Smooth muscle cell (in vitro differentiated cells): ENCODE measurements around the gene BOD1L1. TPM values are rescaled to one million over a fixed set of nuclear protein-coding genes. Genes with fewer than 3 reads are reported as not detected.

Experiments
- DNase-seq: peaks from one replicate; lab custom pipeline; 2025; ENCODE audit not compliant: unreplicated experiment; lab: John Stamatoyannopoulos, UW
- H2AFZ ChIP-seq: fragments of 200-600 bp; sonication (generic); 2 replicates; pipeline ENCODE4 v1.6.0; 2016; ENCODE audit warnings: antibody characterized with exemption, low read depth, mild to moderate bottlenecking
- H3F3A ChIP-seq: fragments of 200-600 bp; sonication (generic); 2 replicates; pipeline ENCODE4 v1.6.0; 2017; ENCODE audit warnings: antibody characterized with exemption, low read depth
- H3K27ac ChIP-seq: fragments of 200-600 bp; sonication (generic); 2 replicates; pipeline ENCODE4 v1.5.1; 2016; ENCODE audit warnings: low read depth, mild to moderate bottlenecking
- H3K27me3 ChIP-seq: fragments of 200-600 bp; sonication (generic); 2 replicates; pipeline ENCODE4 v1.6.1; 2016; ENCODE audit warnings: low read depth, mild to moderate bottlenecking
- H3K36me3 ChIP-seq: fragments of 200-600 bp; sonication (generic); 2 replicates; pipeline ENCODE4 v1.5.1; 2016; ENCODE audit warnings: low read depth
- H3K4me1 ChIP-seq: fragments of 200-600 bp; sonication (generic); 2 replicates; pipeline ENCODE4 v1.5.1; 2016; ENCODE audit warnings: low read depth
- H3K4me2 ChIP-seq: fragments of 200-600 bp; sonication (generic); 2 replicates; pipeline ENCODE4 v1.6.0; 2016; ENCODE audit warnings: mild to moderate bottlenecking
- H3K4me3 ChIP-seq: fragments of 200-600 bp; sonication (generic); 2 replicates; pipeline ENCODE4 v1.5.1; 2016; ENCODE audit warnings: mild to moderate bottlenecking
- H3K79me2 ChIP-seq: fragments of 200-600 bp; sonication (generic); 2 replicates; pipeline ENCODE4 v1.6.0; 2016; ENCODE audit warnings: low read depth, mild to moderate bottlenecking
- H3K9ac ChIP-seq: fragments of 200-600 bp; sonication (generic); 2 replicates; pipeline ENCODE4 v1.6.0; 2016; ENCODE audit warnings: low read depth
- H3K9me3 ChIP-seq: fragments of 200-600 bp; sonication (generic); replicated peaks from 2 replicates; pipeline ENCODE4 v1.5.1; 2016; ENCODE audit warnings: low read depth
- H4K20me1 ChIP-seq: fragments of 200-600 bp; sonication (generic); 2 replicates; pipeline ENCODE4 v1.6.0; 2016; ENCODE audit warnings: low read depth
- CTCF ChIP-seq: fragments of 200-600 bp; sonication (generic); IDR thresholded peaks from 2 replicates; pipeline ENCODE4 v1.5.1; 2017; ENCODE audit warnings: borderline replicate concordance, mild to moderate bottlenecking, antibody characterized with exemption; ENCODE audit not compliant: insufficient read depth, poor library complexity, severe bottlenecking
- WGBS: methylation state at CpG from one replicate; pipeline ENCODE4 v1.1.7; 2016; ENCODE audit warnings: low lambda C conversion rate; 5-methylcytosine and 5-hydroxymethylcytosine counted together
- polyA plus RNA-seq: library from polyadenylated mRNA; unstranded; fragments of >200 nt; fragmentation: Nextera tagmentation; extraction: Ambion mirVana; gene quantifications from 2 replicates; pipeline ENCODE4 v1.2.1, GENCODE V29; 2016
- total RNA-seq: library from RNA; depleted of rRNA; stranded (reverse); fragments of >200 nt; gene quantifications from 2 replicates; pipeline ENCODE4 v1.2.3, GENCODE V29; 2014

The BOD1L1 gene
- total and polyA plus RNA-seq, 2 experiments from 2014 or later: 9.8 to 30.9 TPM

GRCh38 chr4:13605330-13605729 is 22.2 kb downstream of the BOD1L1 start:
- no peak for DNase-seq
- Histone ChIP-seq H3K79me2 (no peaks in the 10 kb centered on the region), H3K4me3 (no peak overlapping the region), H3K4me2 (no peak overlapping the region), H3K9ac (no peak overlapping the region), H3K36me3 (peaks cover 65% of the 10 kb centered on the region), H3K27me3 (no peaks in the 10 kb centered on the region), H3K27ac (no peak overlapping the region), H3K9me3 (no peaks in the 10 kb centered on the region), H3F3A (no peaks in the 10 kb centered on the region), H4K20me1 (no peaks in the 10 kb centered on the region), H3K4me1 (no peaks in the 10 kb centered on the region), H2AFZ (no peak overlapping the region)
- 64% methylated on average over 1 of the region's 1 CpG for WGBS
- TF ChIP-seq CTCF: no peak

- H3K9ac ChIP-seq: no peak overlapping the region
- H3F3A ChIP-seq: no peaks in the 10 kb centered on the region
- peaks cover 38% of the 10 kb centered on the region for H3K36me3 ChIP-seq
- no peaks in the 10 kb centered on the region for H3K27me3 ChIP-seq
- H3K4me1 ChIP-seq: no peaks in the 10 kb centered on the region
- H3K79me2 ChIP-seq: no peaks in the 10 kb centered on the region
- H2AFZ ChIP-seq: no peak overlapping the region
- no peak for DNase-seq
- H4K20me1 ChIP-seq: no peaks in the 10 kb centered on the region
- TF ChIP-seq CTCF: no peak
- no peaks in the 10 kb centered on the region for H3K9me3 ChIP-seq
- 100% methylated on average over 2 of the region's 2 CpGs for WGBS
- H3K27ac ChIP-seq: no peak overlapping the region
- no peak overlapping the region for H3K4me2 ChIP-seq
- no peak overlapping the region for H3K4me3 ChIP-seq
Measured at GRCh38 chr4:13601848-13602247, 25.7 kb downstream of the BOD1L1 start.

GRCh38 chr4:13601048-13601447 is 26.5 kb downstream of the BOD1L1 start:
- Histone ChIP-seq H3K27ac (no peak overlapping the region), H3K9me3 (no peaks in the 10 kb centered on the region), H3F3A (no peaks in the 10 kb centered on the region), H2AFZ (no peak overlapping the region), H3K27me3 (no peaks in the 10 kb centered on the region), H3K4me1 (no peaks in the 10 kb centered on the region), H3K9ac (no peak overlapping the region), H3K4me3 (no peak overlapping the region), H3K79me2 (no peaks in the 10 kb centered on the region), H3K36me3 (peaks cover 34% of the 10 kb centered on the region), H4K20me1 (no peaks in the 10 kb centered on the region), H3K4me2 (no peak overlapping the region)
- TF ChIP-seq CTCF: no peak
- DNase-seq: no peak
- WGBS: 96% methylated on average over 3 of the region's 3 CpGs

GRCh38 chr4:13599159-13599558 is 28.4 kb downstream of the BOD1L1 start:
- Histone ChIP-seq H3K4me3 (no peak overlapping the region), H3K9me3 (no peaks in the 10 kb centered on the region), H2AFZ (no peak overlapping the region), H3K36me3 (peaks cover 25% of the 10 kb centered on the region), H3K79me2 (no peaks in the 10 kb centered on the region), H3K27me3 (no peaks in the 10 kb centered on the region), H3K27ac (no peak overlapping the region), H3F3A (no peaks in the 10 kb centered on the region), H3K4me2 (no peak overlapping the region), H4K20me1 (no peaks in the 10 kb centered on the region), H3K9ac (no peak overlapping the region), H3K4me1 (no peaks in the 10 kb centered on the region)
- peak; percentile 10 for TF ChIP-seq CTCF
- 65% methylated on average over 5 of the region's 5 CpGs for WGBS
- no peak for DNase-seq
